Measurements from ENCODE around the gene SLC39A5.
A peak's percentile ranks its signal among the peaks of the same experiment; 100 is the strongest.
"Not testable (repeated sequence)": the region's sequence is repeated elsewhere in the genome, so short reads cannot be mapped to it uniquely, and the experiment has no call there.

The SLC39A5 gene, protein sequence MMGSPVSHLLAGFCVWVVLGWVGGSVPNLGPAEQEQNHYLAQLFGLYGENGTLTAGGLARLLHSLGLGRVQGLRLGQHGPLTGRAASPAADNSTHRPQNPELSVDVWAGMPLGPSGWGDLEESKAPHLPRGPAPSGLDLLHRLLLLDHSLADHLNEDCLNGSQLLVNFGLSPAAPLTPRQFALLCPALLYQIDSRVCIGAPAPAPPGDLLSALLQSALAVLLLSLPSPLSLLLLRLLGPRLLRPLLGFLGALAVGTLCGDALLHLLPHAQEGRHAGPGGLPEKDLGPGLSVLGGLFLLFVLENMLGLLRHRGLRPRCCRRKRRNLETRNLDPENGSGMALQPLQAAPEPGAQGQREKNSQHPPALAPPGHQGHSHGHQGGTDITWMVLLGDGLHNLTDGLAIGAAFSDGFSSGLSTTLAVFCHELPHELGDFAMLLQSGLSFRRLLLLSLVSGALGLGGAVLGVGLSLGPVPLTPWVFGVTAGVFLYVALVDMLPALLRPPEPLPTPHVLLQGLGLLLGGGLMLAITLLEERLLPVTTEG

GRCh38 chr12:56229916-56230431, at the start of gene SLC39A5:
SLC39A5 (plus strand) TSS chr12:56230051; CDS start chr12:56231275, 1,224 bp downstream.
- Histone ChIP-seq H3K4me3 (no peak within 1 kb of the TSS), H3K27ac (no peak within 1 kb of the TSS)

DNA sequence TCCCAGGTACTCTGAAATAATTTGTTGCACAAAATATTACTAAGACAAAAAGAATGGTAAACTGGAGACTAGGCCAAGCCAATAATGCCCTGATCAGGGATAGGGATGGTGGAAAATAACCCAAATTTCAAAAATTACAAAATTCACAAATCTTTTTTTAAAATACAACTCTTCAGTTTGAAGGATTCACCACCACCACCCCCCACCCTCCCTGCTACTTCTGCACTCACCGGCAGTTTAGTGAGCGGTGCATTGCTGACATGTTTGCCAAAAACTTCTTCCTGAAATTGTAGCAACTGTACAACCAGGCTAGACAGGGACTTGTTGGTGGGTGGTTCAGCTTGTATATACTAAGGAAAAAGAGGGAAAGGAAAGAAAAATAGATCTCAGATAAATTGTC, 42.9 kb upstream of the SLC39A5 start:
- Histone ChIP-seq H3K27ac (peak overlapping the region in 1 of 21 experiments; percentile 18), H3K4me3 (no peak overlapping the region)

- peak overlapping the region in 20 of 21 experiments; percentile 84 to 98 (median 93) for H3K27ac ChIP-seq
- H3K4me3 ChIP-seq, result peak overlapping the region; percentile 74 to 95 (median 85)
These were observed 41.6 kb upstream of the SLC39A5 start for GRCh38 chr12:56188131-56188777.

DNA sequence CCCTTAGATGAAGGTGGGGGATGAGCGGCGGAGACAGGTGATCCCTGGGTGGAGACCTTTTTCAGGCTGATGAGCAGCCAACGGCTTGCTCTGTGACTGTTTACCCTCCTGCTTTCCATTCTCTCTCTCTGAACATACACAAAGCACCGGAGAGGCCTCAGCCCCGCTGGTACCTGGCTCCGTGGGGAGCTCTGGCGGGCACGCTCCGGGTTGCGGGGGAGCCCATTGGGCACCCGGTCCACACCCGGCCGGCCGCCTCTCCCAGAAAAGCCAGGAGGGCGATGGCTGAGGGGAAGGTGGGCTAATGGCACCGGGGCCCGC, 41.1 kb upstream of the SLC39A5 start:
- H3K27ac ChIP-seq, result peak overlapping the region; percentile 84 to 98 (median 93)
- H3K4me3 ChIP-seq, result peak overlapping the region; percentile 74 to 95 (median 85)

DNA sequence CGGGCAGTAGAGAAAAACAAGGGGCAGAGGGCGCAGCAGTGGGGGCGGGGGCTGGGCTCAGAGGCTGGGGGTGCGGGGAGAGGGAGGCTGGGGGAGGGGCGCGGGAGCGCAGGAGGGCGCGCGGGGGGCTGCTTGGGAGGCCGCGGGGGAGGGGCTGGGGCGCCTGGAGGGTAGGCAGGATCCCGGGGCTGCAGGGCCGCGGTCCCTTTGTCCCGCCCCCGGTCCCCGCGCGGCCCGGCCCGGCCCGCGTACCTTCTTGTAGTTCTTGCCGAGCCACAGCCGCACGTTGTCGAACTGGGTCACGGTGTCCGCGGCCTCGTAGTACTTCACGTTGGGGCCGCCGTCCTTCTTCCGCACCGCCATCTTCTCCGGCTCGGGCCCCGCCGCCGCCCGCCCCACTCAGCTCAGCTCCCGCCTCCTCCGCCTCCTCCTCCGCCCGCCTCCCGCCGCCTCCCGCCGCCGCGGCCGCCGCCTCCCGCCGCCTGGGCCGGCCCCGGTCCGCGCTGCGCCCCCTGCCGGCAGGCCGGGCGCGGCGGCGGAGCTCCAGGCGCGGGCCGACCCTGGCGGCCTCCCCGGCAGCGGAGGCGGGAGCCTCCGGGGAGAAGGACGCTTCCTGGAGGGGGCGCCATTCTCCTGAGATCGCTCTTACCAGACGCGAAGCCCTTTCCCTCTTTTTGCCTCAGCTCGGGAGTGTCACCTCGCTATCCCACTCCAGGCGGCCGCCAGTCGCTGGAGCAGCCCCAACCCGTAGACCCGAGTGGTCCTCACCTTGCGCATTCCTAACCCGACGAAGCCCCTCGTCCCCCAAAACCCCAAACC, 40.5 kb upstream of the SLC39A5 start, which contains the start of gene SMARCC2:
TSS of gene SMARCC2 (minus strand) at position 385 of the 819 bp plus-strand sequence. CDS start at position 363, 22 bp downstream.
- Histone ChIP-seq H3K4me3 (peak within 1 kb of the TSS; percentile 74 to 95 (median 85)), H3K27ac (peak within 1 kb of the TSS; percentile 84 to 98 (median 93))

- Histone ChIP-seq H3K4me3 (peak overlapping the region; percentile 47 to 95 (median 85)), H3K27ac (peak overlapping the region; percentile 37 to 98 (median 91))
These were observed 39.7 kb upstream of the SLC39A5 start for GRCh38 chr12:56189918-56190694.

DNA sequence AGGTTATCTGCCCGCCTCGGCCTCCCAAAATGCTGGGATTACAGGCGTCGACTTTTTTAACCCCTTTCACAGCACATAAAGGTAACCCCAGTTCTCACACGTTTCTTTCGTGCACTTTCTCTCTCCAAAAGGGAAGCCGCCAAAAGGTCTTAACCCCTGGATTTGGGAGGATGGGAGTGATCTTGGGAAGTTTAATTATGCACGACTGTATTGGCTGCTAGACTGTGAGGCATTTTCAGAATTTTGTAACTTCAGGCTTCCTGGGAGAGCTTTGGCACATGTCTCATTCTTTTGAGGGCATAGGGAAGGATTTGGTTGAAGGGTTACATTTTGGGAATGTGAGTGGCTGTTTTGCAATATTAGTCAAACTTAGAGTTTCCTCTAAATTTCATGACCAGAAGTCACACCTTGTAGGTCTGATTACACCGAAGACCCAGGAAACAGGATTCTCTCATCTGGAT, 39.1 kb upstream of the SLC39A5 start:
- Histone ChIP-seq H3K4me3 (peak overlapping the region; percentile 47 to 95 (median 85)), H3K27ac (peak overlapping the region in 20 of 21 experiments; percentile 66 to 98 (median 91))

DNA sequence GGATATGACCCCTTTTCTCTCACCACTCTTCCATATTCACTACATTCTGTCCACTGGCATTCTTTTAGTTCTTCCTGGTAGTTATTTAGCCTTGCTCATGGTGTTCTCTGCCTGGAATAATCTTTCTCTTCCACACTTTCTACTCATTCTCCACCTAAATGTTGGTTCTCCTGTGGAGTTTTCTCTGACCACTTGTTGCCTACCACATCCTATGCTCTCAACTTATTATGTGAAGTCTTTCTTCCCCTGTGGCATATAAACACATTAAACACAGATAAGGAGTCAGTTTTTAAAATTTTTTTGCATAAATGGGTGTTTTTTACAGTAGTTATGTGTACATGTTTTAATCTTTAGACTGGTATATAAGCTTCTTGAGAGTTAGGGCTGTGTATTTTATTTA, 37.3 kb upstream of the SLC39A5 start:
- H3K4me3 ChIP-seq, result no peak overlapping the region
- no peak overlapping the region for H3K27ac ChIP-seq

- Histone ChIP-seq H3K27ac (no peak overlapping the region), H3K4me3 (no peak overlapping the region)
These were observed 36.7 kb upstream of the SLC39A5 start for GRCh38 chr12:56193025-56193578.

DNA sequence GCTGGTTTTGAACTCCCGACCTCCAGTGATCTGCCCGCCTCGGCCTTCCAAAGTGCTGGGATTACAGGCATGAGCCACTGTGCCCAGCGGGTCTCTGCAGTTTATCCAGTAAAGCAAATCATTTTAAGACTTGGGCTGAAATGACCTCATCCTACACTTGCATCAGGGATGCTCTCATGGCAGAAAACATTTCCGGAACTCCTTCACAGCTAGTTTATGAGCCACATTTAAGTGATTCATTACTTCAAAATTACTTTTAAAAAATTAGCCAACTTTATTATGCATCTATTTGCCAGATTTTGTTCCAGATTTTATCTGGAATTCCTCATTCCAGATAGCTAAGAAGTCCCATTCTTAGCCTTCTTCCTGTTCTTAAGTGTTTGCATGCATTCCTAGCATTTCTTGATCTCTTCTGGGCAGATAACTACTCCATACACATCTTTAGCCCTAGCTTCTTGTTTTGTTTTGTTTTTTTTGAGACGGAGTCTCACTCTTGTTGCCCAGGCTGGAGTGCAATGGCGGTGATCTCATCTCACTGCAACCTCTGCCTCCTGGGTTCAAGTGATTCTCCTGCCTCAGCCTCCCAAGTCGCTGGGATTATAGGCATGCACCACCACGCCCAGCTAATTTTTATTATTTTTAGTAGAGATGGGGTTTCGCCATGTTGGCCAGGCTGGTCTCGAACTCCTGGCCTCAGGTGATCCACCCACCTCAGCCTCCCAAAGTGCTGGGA, 32.9 kb upstream of the SLC39A5 start:
- H3K4me3 ChIP-seq, H3K27ac ChIP-seq: not testable (repeated sequence)

- no peak overlapping the region for H3K4me3 ChIP-seq
- H3K27ac ChIP-seq, result no peak overlapping the region
These were observed 31.8 kb upstream of the SLC39A5 start for GRCh38 chr12:56197921-56198635.

- no peak overlapping the region for H3K27ac ChIP-seq
- no peak overlapping the region for H3K4me3 ChIP-seq
These were observed 31.0 kb upstream of the SLC39A5 start for GRCh38 chr12:56198836-56199235.

GRCh38 chr12:56202366-56202765, 27.5 kb upstream of the SLC39A5 start:
- Histone ChIP-seq H3K4me3 (no peak overlapping the region), H3K27ac (no peak overlapping the region)

GRCh38 chr12:56202838-56203237, 27.0 kb upstream of the SLC39A5 start:
- Histone ChIP-seq H3K4me3 (no peak overlapping the region), H3K27ac (no peak overlapping the region)

- no peak overlapping the region for H3K27ac ChIP-seq
- H3K4me3 ChIP-seq, result no peak overlapping the region
These were observed 25.6 kb upstream of the SLC39A5 start for GRCh38 chr12:56204275-56204674.

- H3K27ac ChIP-seq, result peak overlapping the region in 1 of 21 experiments; percentile 21
- no peak overlapping the region for H3K4me3 ChIP-seq
These were observed 24.4 kb upstream of the SLC39A5 start for GRCh38 chr12:56205445-56205844.

Measured in skin epidermis (tissue), 12 donors.